ENCODE data around the gene PEX1. TPM values are rescaled to one million over a fixed set of nuclear protein-coding genes. Genes with fewer than 3 reads are reported as not detected.
"Not testable (repeated sequence)": the region's sequence is repeated elsewhere in the genome, so short reads cannot be mapped to it uniquely, and the experiment has no call there.

Gene PEX1
- 6.2 TPM for polyA plus RNA-seq

DNA sequence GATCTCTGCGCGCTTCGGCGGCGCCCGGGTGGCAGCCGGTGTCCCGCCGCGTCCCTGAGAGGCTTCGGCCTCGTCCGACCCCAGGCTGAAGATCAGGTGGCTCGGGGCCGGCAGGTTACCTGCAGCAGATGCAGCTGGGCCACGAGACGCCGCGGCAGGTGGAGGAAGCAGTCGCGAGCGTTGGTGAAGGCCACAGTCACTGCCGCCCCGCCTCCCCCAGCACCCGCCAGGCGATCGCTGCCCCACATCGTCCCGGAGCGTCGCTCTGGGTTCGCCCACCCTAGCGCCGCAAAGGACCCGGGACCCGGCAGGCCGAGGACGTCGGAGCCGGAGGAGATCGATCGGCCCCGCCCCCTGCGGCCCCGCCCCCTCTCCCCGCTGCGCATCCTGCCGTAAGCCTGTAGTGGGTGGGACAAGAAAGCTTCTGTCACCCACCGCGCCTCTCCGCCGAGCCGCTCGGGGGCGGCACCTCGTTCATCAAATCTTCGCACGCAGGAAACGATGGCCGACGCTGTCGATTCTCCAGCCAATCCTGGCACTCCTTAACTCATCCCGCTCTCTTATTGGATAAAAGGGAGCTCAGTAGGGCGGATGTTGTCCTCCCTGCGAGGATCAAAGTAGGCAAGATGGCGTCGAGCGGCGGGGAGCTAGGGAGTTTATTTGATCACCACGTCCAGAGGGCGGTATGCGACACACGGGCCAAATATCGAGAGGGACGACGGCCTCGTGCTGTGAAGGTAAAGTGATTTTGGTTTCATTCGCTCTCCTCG lies at the start of gene PEX1, which contains the start of gene RBM48:
PEX1 (minus strand) TSS at position 333 of the 770 bp plus-strand sequence; CDS start at position 248, 85 bp downstream.
RBM48 (plus strand) TSS at position 608 of the 770 bp plus-strand sequence; CDS start at position 627, 19 bp downstream.
- Mint-ChIP-seq H3K27ac (peak within 1 kb of the TSS; percentile 83 to 99 (median 91)), H3K4me1 (peaks cover 19 to 29% (median 23%) of the 10 kb centered on the region in 3 donors), H3K36me3 (peaks cover 2% of the 10 kb centered on the region), H3K27me3 (no peaks in the 10 kb centered on the region), H3K4me3 (peak within 1 kb of the TSS; percentile 87 to 98 (median 97)), H3K9me3 (no peaks in the 10 kb centered on the region)

DNA sequence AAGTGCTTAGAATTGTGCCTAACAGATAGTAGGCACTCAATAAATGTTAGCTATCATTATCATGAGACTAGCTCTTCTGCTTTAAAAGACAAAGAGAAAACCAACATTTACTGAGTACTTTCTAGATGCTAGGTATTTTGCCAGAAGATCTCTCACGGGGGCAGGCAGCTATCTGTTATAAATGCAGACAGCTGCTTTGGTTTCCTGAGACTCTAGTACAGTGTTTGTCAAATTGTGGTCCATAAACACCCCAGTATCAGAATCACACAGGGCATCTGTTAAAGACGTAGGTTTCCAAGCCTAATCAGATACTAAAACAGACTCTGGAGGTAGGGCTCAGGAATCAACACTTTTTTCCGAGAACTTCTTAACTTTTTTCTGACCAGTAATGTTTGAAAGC lies 48.0 kb upstream of the PEX1 start:
- no peaks in the 10 kb centered on the region for H3K9me3 Mint-ChIP-seq
- H3K4me1 Mint-ChIP-seq: peaks cover 0 to 4% (median 2%) of the 10 kb centered on the region in 3 donors
- no peaks in the 10 kb centered on the region for H3K27me3 Mint-ChIP-seq
- H3K4me3 Mint-ChIP-seq: no peak overlapping the region
- H3K36me3 Mint-ChIP-seq: peaks cover 11% of the 10 kb centered on the region
- H3K27ac Mint-ChIP-seq: no peak overlapping the region

DNA sequence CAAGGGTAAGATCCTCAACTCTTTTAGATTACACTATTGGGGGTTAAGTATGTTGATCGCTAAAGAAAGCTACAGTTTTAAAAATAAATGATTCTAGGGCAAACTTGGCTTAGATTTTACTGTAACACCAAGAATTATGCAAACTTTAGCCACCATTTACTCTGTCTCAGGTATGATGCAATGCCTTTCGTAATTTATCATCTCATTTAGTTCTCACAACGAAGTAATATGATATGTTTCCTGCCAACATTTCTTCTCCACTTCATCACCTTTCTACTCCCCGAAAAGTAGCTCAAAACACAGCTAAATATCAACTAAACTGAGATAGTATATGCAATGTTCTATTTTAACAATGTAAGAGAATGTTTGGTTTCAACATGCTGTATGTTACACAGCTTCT lies 40.8 kb upstream of the PEX1 start:
- Mint-ChIP-seq H3K9me3 (no peaks in the 10 kb centered on the region), H3K4me3 (no peak overlapping the region), H3K4me1 (peaks cover 0 to 1% (median under 1%) of the 10 kb centered on the region in 3 donors), H3K27ac (no peak overlapping the region), H3K36me3 (peaks cover 4% of the 10 kb centered on the region), H3K27me3 (no peaks in the 10 kb centered on the region)

DNA sequence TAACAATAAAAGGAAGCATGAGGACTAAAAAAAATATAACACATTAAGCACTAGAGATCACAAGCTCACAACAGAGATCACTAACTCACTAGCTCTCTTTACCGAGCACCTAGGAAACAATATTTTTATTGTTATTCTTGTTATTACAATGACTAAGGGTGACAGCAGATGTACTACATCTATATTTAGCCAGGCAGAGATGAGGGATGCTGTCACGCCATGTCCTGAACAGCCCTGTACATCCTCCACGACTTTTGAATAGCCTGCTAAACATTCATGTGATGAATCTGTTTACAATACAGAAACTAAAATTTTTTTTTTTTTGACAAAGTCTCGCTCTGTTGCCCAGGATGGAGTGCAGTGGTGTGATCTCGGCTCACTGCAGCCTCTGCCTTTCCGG lies 39.1 kb upstream of the PEX1 start:
- Mint-ChIP-seq H3K27ac (peak overlapping the region in 1 of 3 donors; percentile 13), H3K4me1 (peaks cover 0 to 1% (median 0%) of the 10 kb centered on the region in 3 donors), H3K4me3 (no peak overlapping the region), H3K27me3 (no peaks in the 10 kb centered on the region), H3K36me3 (peaks cover 4% of the 10 kb centered on the region), H3K9me3 (no peaks in the 10 kb centered on the region)

DNA sequence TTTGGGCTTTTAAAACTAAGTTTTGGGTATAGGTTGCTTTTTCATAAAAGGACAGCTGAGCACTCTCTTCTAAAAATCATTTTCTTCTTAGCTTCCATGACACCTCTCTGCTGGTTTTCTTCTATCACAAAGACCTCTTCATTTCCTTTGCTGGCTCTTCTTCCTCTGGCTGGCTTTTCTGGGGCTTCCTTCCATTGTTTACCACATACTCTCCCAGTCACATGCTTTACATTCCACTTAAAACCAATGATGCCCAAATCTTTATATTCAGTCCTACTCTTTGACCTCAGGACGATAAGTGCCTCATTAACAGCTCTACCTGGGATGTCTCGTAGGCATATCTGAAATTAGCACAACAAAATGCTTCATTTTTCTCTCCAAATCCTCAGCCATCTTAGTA lies 35.0 kb upstream of the PEX1 start:
- H3K27ac Mint-ChIP-seq: no peak overlapping the region
- H3K9me3 Mint-ChIP-seq: no peaks in the 10 kb centered on the region

DNA sequence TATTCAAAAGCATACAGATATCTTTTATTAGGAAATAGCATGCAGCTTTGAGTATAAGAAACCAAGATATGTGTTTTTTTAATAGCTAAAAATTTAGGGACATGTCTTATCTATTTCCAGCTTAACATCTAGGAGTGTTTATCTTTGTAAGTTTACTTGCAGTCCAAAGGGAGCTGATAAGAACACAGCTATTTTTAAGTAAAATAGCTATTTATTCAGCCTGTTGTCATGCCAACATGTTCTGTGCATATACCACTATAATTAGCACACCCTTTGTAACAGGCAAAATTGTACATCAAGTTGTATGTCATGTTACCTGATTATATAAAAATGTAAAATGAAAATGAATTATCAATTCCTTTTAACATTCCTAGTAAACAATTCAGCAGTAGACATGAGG lies 32.3 kb upstream of the PEX1 start:
- H3K36me3 Mint-ChIP-seq: no peaks in the 10 kb centered on the region
- no peaks in the 10 kb centered on the region for H3K27me3 Mint-ChIP-seq
- H3K4me3 Mint-ChIP-seq: no peak overlapping the region
- H3K9me3 Mint-ChIP-seq: no peaks in the 10 kb centered on the region
- peaks cover 0 to 1% (median 0%) of the 10 kb centered on the region in 3 donors for H3K4me1 Mint-ChIP-seq
- no peak overlapping the region for H3K27ac Mint-ChIP-seq

More for the DNA sequence above, 35.0 kb upstream of the PEX1 start:
- peaks cover 0 to 1% (median 0%) of the 10 kb centered on the region in 3 donors for H3K4me1 Mint-ChIP-seq
- no peaks in the 10 kb centered on the region for H3K36me3 Mint-ChIP-seq
- H3K27me3 Mint-ChIP-seq: no peaks in the 10 kb centered on the region
- no peak overlapping the region for H3K4me3 Mint-ChIP-seq

DNA sequence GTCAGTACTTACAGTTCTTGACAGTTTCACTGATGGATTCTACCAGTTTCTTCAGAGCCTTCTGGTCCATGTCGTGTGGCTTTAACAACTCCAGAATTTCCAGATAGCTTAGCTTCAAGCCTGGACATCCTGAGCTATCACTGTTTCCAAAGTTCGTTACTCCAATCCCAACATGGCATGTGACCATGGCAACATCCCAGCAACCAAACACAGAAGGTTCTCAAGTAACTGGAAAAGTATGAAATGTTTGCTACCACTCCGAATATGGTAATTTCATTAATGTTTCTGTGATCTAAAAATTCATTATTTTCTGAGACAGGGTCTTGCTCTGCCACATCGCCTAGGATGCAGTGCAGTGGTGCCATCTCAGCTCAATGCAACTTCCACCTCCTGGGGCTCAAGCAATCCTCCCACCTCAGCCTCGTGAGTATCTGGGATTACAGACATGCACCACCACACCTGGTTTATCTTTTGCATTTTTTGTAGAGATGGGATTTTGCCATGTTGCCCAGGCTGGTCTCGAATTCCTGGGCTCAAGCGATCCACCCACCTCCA lies 29.6 kb upstream of the PEX1 start:
- H3K36me3 Mint-ChIP-seq: peaks cover 1% of the 10 kb centered on the region
- no peak overlapping the region for H3K27ac Mint-ChIP-seq
- H3K9me3 Mint-ChIP-seq: no peaks in the 10 kb centered on the region
- H3K27me3 Mint-ChIP-seq: no peaks in the 10 kb centered on the region
- H3K4me3 Mint-ChIP-seq: no peak overlapping the region
- no peaks in the 10 kb centered on the region for H3K4me1 Mint-ChIP-seq

DNA sequence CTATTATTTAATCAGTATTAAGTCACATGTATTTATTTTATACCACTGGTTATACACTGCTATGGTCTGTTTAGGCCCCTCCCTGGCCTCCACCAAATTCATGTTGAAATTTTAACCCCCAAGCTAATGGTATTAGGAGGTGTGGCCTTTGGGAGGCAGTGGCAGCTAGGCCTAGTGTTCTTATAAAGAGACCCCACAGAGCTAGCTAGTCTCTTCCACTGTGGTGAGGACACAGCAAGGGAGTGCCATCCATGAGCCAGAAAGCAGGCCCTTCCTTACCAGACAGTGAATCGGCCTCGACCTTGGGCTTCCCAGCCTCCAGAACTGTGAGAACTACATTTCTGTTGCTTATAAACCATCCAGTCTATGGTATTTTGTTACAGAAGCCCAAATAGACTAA lies 28.9 kb upstream of the PEX1 start:
- H3K36me3 Mint-ChIP-seq: peaks cover 2% of the 10 kb centered on the region
- H3K27ac Mint-ChIP-seq: no peak overlapping the region
- H3K9me3 Mint-ChIP-seq: no peaks in the 10 kb centered on the region
- H3K4me1 Mint-ChIP-seq: no peaks in the 10 kb centered on the region
- H3K27me3 Mint-ChIP-seq: no peaks in the 10 kb centered on the region
- no peak overlapping the region for H3K4me3 Mint-ChIP-seq

DNA sequence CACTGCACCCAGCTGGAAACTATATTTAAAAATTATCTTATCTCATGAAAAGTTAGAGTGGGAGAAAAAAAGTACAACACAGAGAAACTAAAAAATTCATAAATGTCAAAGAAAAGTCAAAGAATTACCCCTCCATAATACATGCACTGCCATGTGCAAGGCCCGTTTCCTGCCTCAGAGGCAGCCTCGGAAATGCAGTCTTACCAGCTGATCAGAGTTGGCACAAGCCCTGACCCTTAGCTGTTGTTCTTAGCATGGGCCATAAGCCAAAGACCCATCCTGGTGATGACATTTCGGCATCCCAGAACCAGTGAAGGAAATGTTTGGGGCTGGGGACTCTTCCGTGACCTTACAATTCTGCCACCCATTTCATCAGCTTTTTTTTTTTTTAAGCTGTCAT lies 21.9 kb upstream of the PEX1 start:
- Mint-ChIP-seq H3K27ac (no peak overlapping the region), H3K4me3 (no peak overlapping the region), H3K27me3 (peaks cover 3% of the 10 kb centered on the region), H3K36me3 (peaks cover 2% of the 10 kb centered on the region), H3K9me3 (no peaks in the 10 kb centered on the region), H3K4me1 (no peaks in the 10 kb centered on the region)

DNA sequence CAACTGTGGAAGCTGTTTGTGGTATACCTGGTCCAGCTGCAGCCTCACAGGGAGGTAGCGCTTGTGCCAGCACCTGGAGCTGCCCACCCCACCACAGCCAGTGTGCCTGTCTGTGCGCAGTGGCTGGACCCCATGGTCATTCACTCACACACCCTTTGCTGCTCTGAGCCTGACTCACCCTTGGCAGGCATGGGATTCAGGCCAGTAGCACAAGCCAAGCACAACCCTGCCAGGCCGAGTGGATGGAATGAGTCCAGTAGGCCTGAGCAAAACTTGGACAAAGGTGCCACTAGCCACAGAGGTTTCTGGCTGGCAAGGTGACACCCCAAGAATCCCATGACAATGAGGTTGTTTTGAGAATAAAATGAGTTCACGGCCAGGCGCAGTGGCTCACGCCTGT lies 19.3 kb upstream of the PEX1 start:
- Mint-ChIP-seq H3K4me3 (no peak overlapping the region), H3K27me3 (peaks cover 3% of the 10 kb centered on the region), H3K9me3 (peaks cover 0 to 2% (median 0%) of the 10 kb centered on the region in 3 donors), H3K27ac (no peak overlapping the region), H3K4me1 (no peaks in the 10 kb centered on the region), H3K36me3 (no peaks in the 10 kb centered on the region)

DNA sequence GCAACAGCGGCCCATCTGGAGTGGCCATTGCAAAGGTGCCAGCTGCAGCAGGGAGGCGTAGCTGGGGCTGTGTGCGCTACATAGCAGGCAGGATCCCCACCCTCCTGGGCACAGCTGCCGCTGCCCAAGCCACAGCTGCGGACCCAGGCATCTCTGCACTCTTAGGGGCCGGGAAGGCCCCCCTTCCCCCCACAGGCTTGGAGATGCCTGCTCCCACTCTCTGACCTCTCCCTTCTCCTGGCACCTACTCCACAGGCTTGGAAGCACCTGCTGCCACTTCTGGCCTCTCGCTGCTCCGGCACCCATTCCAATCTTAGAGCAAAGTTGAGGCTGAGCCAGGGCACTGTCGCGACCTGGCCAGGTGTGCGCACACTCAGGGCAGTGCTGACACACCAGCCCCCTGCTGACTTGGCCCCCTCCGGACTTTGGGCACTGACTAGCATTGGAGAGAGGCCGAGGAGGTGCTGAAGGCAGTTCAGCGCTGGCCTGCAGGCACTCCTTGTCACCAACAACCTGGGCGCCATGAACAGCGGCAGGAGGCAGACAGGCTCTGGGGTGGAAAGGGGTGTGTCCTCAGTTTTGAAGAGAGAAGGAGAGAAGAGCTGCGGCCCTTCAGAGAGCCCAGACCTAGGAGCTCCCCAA lies 18.7 kb upstream of the PEX1 start:
- Mint-ChIP-seq H3K9me3 (peaks cover 0 to 2% (median 0%) of the 10 kb centered on the region in 3 donors), H3K27ac (no peak overlapping the region), H3K27me3 (peaks cover 3% of the 10 kb centered on the region), H3K4me1 (no peaks in the 10 kb centered on the region), H3K4me3 (no peak overlapping the region), H3K36me3 (no peaks in the 10 kb centered on the region)

DNA sequence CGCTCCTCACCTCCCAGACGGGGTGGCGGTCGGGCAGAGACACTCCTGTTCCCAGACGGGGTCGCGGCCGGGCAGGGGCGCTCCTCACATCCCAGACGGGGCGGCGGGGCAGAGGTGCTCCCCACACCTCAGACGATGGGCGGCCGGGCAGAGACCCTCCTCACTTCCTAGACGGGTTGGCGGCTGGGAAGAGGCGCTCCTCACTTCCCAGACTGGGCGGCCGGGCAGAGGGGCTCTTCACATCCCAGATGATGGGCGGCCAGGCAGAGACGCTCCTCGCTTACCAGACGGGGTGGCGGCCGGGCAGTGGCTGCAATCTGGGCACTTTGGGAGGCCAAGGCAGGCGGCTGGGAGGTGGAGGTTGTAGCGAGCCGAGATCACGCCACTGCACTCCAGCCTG lies 16.8 kb upstream of the PEX1 start:
- H3K27ac Mint-ChIP-seq, H3K36me3 Mint-ChIP-seq, H3K4me1 Mint-ChIP-seq, H3K4me3 Mint-ChIP-seq, H3K9me3 Mint-ChIP-seq, H3K27me3 Mint-ChIP-seq: not testable (repeated sequence)

DNA sequence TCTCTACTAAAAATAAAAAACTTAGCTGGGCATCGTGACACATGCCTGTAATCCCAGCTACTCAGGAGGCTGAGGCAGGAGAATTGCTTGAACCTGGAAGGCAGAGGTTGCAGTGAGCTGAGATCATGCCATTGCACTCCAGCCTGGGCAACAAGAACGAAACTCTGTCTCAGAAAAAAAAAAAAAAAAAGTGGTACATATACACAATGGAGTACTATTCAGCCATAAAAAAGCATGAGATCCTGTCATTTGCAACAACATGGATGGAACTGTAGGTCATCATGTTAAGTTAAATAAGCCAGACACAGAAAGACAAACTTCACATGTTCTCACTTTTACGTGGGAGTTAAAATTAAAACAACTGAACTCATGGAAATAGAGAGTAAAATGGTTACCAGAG lies 15.2 kb upstream of the PEX1 start:
- H3K27ac Mint-ChIP-seq, H3K27me3 Mint-ChIP-seq, H3K4me3 Mint-ChIP-seq, H3K9me3 Mint-ChIP-seq, H3K4me1 Mint-ChIP-seq, H3K36me3 Mint-ChIP-seq: not testable (repeated sequence)

DNA sequence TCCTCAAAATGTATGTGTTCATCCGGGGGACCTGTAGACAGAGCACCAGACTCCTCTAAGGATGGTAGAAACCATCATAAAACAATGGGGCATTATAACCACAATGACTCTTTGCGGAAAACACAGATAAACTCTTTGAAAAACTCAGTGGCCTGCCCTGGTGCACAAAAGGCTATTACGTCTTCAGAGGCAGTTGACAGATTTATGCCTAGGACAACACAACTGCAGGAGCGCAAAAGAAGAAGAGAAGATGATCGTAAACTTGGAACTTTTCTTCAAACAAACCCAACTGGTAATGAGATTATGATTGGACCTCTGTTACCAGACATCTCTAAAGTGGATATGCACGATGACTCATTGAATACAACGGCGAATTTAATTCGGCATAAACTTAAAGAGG lies 6.3 kb upstream of the PEX1 start:
- Mint-ChIP-seq H3K36me3 (peaks cover 5% of the 10 kb centered on the region), H3K27ac (no peak overlapping the region), H3K4me1 (peaks cover 5 to 18% (median 8%) of the 10 kb centered on the region in 3 donors), H3K4me3 (no peak overlapping the region), H3K9me3 (no peaks in the 10 kb centered on the region), H3K27me3 (no peaks in the 10 kb centered on the region)

DNA sequence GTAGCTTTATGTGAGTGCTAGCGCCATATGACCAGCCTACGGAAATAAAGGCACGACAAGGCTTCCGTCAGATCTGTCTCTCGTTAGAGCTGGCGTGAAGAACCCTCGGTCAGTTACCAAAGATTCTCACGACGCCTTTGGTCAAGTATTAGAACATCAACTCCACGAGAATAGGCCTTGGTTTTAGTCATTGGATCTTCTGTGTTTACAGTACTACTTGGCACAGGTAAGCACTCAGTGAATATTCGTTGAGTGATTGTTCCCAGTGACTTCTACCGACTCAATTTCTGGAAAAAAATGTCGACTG lies 591 bp upstream of the PEX1 start:
- Mint-ChIP-seq H3K36me3 (peaks cover 5% of the 10 kb centered on the region), H3K4me3 (peak overlapping the region; percentile 87 to 97 (median 96)), H3K4me1 (peaks cover 19 to 31% (median 23%) of the 10 kb centered on the region in 3 donors), H3K9me3 (no peaks in the 10 kb centered on the region), H3K27me3 (no peaks in the 10 kb centered on the region), H3K27ac (peak overlapping the region; percentile 70 to 99 (median 84))

All from IgD-negative memory B cell (primary cell).